Adrenal gland (tissue), 5 donors: Measurements from ENCODE around the gene SNPH.

Experiments used
- CTCF ChIP-seq, 6 experiments: fragments of 450-650 bp in 4 of 6; fragments of 200-600 bp in 2 of 6; sonication (generic) in 1 of 6; IDR thresholded peaks; 1 replicate in 5 of 6; 2 replicates in 1 of 6; pipeline versions ENCODE4 v1.5.1 to v1.8.0; 2016 to 2021; ENCODE audit warnings: antibody characterized with exemption in 6 of 6, mild to moderate bottlenecking in 2 of 6, moderate library complexity in 1 of 6
- POLR2A ChIP-seq, 2 donors: fragments of 450-650 bp; IDR thresholded peaks; one replicate each; pipeline ENCODE4 v1.6.1; 2017; ENCODE audit warnings: antibody characterized with exemption in 2 of 2, mild to moderate bottlenecking in 2 of 2, moderate library complexity in 1 of 2
- donor health status: DM: no; HTN: no; CAD: no.

- TF ChIP-seq CTCF (IDR thresholded peaks at IDR 0.05) (no peak), POLR2A (IDR thresholded peaks at IDR 0.05) (no peak)
Measured at GRCh38 chr20:1308702-1309095, 42.6 kb downstream of the SNPH start.
